ENCODE measurements around the gene ABHD10.

Gene ABHD10

GRCh38 chr3:112003321-112004080 is 24.7 kb downstream of the ABHD10 start:
- H3K4me3 ChIP-seq (ENCODE audit: low read depth, low read length), result no peak overlapping the region
- TF ChIP-seq CTCF (IDR thresholded peaks at IDR 0.05; ENCODE audit: borderline replicate concordance, insufficient read depth, low read depth, low read length), result no peak

GRCh38 chr3:112004187-112004586 is 25.4 kb downstream of the ABHD10 start:
- TF ChIP-seq CTCF (IDR thresholded peaks at IDR 0.05; ENCODE audit: borderline replicate concordance, insufficient read depth, low read depth, low read length), result no peak
- H3K4me3 ChIP-seq (ENCODE audit: low read depth, low read length), result no peak overlapping the region

- H3K4me3 ChIP-seq (ENCODE audit: low read depth, low read length), result no peak overlapping the region
- no peak for TF ChIP-seq CTCF (IDR thresholded peaks at IDR 0.05; ENCODE audit: borderline replicate concordance, insufficient read depth, low read depth, low read length)
These were observed 25.8 kb downstream of the ABHD10 start for GRCh38 chr3:112004669-112005068.

GRCh38 chr3:112005091-112005672 is 26.4 kb downstream of the ABHD10 start:
- TF ChIP-seq CTCF (IDR thresholded peaks at IDR 0.05; ENCODE audit: borderline replicate concordance, insufficient read depth, low read depth, low read length), result no peak
- H3K4me3 ChIP-seq (ENCODE audit: low read depth, low read length), result no peak overlapping the region

- no peak overlapping the region for H3K4me3 ChIP-seq (ENCODE audit: low read depth, low read length)
- no peak for TF ChIP-seq CTCF (IDR thresholded peaks at IDR 0.05; ENCODE audit: borderline replicate concordance, insufficient read depth, low read depth, low read length)
These were observed 28.8 kb downstream of the ABHD10 start for GRCh38 chr3:112007633-112008032.

- no peak overlapping the region for H3K4me3 ChIP-seq (ENCODE audit: low read depth, low read length)
- TF ChIP-seq CTCF (IDR thresholded peaks at IDR 0.05; ENCODE audit: borderline replicate concordance, insufficient read depth, low read depth, low read length), result no peak
These were observed 30.8 kb downstream of the ABHD10 start for GRCh38 chr3:112009670-112010069.

GRCh38 chr3:112010636-112011035 is 31.8 kb downstream of the ABHD10 start:
- H3K4me3 ChIP-seq (ENCODE audit: low read depth, low read length), result no peak overlapping the region
- no peak for TF ChIP-seq CTCF (IDR thresholded peaks at IDR 0.05; ENCODE audit: borderline replicate concordance, insufficient read depth, low read depth, low read length)
